ENCODE measurements around the gene LPAR3.

- TF ChIP-seq EZH2 (IDR thresholded peaks at IDR 0.05; ENCODE audit: low read length, missing control alignments), result no peak
- TF ChIP-seq, protein P1, sequence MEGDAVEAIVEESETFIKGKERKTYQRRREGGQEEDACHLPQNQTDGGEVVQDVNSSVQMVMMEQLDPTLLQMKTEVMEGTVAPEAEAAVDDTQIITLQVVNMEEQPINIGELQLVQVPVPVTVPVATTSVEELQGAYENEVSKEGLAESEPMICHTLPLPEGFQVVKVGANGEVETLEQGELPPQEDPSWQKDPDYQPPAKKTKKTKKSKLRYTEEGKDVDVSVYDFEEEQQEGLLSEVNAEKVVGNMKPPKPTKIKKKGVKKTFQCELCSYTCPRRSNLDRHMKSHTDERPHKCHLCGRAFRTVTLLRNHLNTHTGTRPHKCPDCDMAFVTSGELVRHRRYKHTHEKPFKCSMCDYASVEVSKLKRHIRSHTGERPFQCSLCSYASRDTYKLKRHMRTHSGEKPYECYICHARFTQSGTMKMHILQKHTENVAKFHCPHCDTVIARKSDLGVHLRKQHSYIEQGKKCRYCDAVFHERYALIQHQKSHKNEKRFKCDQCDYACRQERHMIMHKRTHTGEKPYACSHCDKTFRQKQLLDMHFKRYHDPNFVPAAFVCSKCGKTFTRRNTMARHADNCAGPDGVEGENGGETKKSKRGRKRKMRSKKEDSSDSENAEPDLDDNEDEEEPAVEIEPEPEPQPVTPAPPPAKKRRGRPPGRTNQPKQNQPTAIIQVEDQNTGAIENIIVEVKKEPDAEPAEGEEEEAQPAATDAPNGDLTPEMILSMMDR (conservative IDR thresholded peaks at IDR 0.05 in 1 of 2, IDR thresholded peaks at IDR 0.05 in 1 of 2; ENCODE audit: low read depth in 1 of 2, low read length in 2 of 2), result no peak
Observed at GRCh38 chr1:84763912-84764680, 128.9 kb downstream of the LPAR3 start.

Data from fibroblast of lung (primary cell).